ENCODE results near the gene BCL2.
A peak's percentile ranks its signal among the peaks of the same experiment; 100 is the strongest.

BCL2 gene

GRCh38 chr18:63284827-63285733 lies 34.5 kb downstream of the BCL2 start:
- no peak for DNase-seq

- DNase-seq: no peak
These were observed 35.3 kb downstream of the BCL2 start for GRCh38 chr18:63284173-63284799.

GRCh38 chr18:63283305-63284094 lies 36.1 kb downstream of the BCL2 start:
- no peak for DNase-seq

- DNase-seq: no peak
These were observed 36.8 kb downstream of the BCL2 start for GRCh38 chr18:63282793-63283192.

- DNase-seq: no peak
These were observed 46.2 kb downstream of the BCL2 start for GRCh38 chr18:63273222-63273927.

DNA sequence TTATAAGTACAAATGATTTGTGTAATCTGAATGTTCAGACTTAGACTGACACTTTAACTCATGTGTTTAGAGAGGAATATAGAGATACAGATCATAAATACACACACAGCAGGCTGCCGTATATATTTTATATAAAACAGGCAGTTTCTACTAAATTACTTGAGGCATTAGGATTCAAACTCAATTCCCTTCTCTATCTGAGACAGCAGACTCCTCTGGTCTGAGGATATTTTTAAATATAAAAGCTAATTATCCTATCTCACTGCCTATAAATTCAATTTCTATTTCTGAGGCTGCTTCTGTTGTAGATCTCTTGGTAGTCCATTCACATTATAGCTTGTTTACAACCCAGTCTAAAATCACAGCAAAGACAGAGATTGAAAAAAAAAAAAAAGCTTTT lies 46.9 kb downstream of the BCL2 start:
- no peak for DNase-seq

DNA sequence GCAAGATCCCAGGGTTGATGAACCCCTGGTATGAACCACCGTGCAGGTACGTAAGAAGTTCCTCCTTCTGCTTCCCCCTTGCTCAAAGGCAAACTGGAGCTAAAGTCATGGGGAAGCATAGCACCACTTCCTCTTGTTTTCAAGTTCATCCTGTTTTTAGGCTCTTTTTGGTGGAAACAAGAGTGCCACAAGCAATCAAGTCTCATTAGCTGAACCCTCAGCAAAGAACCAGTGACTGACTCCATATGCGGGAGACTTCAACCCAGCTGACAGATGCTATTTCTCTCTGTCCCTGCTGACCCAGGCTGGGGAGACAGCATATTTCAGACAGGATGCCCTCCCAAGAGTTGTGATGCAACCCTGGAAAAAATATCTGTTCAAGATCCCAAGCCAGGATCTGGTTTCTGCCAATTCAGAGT lies 47.7 kb downstream of the BCL2 start:
- DNase-seq: no peak

DNA sequence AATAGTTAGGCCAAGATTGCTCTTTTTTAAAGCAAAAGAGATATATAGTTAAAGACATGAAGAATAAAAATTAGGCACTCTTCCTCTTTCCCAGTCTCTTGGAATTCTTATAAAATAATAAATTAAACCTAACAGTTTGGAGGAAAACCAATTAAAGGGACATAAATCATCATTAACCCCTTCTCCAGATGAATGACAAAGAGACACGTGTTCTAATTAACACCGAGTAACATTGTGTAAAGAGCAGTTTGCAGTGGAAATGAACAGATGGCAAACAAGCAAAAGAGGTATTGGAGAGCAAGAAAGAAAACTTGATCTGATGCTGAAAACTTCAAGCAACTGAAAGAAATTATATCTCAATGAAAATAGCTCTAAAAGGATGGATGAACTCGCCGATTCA lies 48.4 kb downstream of the BCL2 start:
- no peak for DNase-seq

DNA sequence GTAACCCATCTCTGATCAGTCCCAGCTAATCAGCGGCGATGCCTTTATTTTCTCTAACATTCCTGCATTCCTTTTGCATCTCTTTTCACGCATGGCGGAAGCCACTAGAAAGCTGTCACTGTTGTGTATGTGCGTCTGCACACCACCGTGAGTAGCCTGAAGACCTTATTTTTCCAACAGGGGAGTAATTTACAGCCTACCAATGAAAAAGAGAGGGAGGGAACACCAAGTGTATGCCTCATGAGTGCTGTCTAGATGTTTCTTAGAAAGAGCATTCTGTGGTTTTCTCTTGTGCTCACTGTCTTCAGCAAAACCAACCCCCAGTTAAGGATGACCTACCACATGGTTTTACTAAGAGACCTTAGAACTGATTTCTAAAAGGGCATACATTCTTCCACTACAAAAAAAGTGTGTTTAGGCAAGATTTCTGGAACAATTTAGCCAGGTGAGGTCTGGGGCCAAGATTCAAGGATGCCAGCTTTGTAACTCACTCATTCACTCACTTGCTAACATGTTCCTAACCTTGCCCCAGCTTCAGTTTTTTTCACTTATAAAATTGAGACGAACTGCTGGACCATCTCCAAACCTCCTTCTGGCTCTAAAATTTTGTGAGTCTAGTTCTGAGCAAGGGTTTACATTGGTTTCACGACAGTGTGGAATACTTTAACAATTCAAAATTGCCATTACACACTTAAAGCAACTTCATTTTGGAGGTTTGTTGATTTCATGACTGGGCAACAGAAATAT lies 51.4 kb downstream of the BCL2 start:
- DNase-seq: no peak

DNA sequence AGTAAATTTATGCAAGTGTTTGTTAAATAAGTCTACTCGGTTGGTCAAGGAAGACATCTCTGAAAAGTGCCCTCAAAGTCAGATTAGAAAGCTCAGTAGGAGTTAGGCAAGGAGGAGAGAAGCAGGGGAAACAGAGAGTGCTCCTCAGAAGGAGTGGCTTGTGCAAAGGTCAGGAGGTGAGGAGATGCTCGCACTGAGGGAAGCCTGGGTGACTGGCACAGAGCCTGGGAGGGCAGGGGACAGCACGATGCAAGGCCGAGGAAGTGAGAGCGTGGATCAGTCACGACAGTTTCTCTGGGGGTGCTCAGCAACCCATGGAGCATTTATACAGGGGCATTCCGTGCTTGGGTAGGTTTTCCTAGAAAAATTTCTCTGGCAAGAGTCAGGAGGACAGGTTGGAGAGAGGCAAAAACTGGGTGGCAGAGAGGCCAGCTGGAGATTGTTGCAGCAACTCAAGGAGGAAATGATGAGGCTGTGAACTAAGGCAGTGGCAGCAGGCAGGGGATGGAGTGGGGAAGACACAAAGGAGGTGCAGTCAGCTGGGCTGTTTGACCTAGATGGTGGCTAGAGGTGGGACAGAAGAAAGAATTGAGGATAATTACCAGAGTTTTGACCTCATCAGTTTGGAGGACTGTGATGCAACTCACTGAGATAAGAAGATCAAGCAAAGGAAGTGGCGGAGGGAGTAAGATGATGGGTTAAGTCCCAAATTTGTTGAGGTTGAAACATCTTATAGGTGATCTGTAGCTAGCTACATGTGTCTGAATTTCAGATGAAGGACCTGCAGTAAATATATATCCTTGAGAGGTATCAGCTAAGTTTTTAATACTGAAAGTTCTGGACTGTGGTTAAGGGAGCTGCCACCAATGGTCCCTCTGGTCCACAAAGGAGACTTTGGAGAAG lies 52.4 kb downstream of the BCL2 start:
- no peak for DNase-seq

GRCh38 chr18:63265326-63265725 lies 54.2 kb downstream of the BCL2 start:
- DNase-seq: no peak

DNA sequence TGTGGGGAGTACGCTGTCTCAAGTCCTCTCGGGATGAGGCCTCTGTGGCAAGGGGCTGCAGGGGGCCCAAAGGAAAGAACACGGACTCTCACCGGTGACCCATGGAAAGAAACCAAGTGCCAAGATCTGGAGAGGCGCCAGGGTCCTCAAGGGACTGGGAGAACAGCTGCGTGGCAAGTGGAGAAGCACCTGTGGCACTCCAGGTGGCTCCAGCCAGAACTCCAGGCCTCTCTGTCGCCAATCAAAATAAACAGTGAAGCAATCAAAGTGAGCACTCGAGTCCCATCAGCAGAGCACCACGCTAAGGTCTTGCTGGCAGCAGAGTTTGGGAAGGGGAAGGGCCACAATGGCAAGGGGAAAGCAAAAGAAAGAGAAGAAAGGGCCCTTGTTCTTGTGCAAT lies 54.7 kb downstream of the BCL2 start:
- DNase-seq: peak; percentile 94

- no peak for DNase-seq
These were observed 56.1 kb downstream of the BCL2 start for GRCh38 chr18:63263444-63263843.

DNA sequence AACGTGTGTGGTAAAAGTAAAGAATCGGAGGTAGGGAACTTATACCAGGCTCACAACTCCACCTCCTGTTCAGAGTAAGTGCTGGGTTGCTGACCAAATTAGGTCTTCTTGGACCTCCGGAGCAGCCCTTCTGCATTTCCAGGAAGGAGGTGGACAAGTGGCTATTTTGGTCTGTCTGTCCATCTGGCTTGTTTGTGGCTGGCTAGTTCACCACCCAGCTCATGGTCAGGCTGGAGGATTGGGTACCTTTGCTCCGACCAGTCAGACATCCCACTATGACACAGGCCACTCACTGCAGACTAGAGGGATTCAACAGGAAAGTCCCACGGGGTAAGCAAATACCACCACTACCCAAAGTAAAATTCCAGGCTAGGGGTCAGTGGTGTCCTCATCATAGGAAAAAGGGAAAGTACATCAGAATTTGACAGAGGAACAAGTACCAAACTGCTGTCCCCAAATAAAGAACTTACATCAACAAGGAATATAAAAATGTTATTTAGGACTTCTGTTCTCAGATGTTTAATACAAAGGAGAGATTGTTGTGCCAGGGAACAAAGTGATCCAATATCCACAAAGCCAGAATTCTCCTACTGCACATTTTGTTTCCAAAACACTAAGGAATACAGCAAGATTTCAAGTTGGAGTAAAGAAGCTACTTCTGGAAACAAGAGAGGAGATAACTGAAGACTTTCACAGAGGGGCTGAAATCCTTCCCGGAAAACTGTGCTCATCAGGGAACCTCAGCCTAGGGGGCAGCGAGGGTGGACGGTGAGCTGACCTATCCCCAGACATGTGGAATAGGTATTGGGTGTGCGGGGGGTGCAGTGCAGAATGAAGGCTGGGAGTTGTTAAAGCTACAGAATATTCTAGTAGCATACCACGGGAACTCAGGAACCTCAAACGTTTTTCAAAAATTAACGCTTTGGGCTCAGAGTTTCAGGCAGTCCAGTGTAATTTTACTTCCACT lies 56.9 kb downstream of the BCL2 start:
- no peak for DNase-seq

- DNase-seq: peak; percentile 53
These were observed 58.5 kb downstream of the BCL2 start for GRCh38 chr18:63261029-63261428.

- peak; percentile 41 for DNase-seq
These were observed 59.2 kb downstream of the BCL2 start for GRCh38 chr18:63260380-63260754.

DNA sequence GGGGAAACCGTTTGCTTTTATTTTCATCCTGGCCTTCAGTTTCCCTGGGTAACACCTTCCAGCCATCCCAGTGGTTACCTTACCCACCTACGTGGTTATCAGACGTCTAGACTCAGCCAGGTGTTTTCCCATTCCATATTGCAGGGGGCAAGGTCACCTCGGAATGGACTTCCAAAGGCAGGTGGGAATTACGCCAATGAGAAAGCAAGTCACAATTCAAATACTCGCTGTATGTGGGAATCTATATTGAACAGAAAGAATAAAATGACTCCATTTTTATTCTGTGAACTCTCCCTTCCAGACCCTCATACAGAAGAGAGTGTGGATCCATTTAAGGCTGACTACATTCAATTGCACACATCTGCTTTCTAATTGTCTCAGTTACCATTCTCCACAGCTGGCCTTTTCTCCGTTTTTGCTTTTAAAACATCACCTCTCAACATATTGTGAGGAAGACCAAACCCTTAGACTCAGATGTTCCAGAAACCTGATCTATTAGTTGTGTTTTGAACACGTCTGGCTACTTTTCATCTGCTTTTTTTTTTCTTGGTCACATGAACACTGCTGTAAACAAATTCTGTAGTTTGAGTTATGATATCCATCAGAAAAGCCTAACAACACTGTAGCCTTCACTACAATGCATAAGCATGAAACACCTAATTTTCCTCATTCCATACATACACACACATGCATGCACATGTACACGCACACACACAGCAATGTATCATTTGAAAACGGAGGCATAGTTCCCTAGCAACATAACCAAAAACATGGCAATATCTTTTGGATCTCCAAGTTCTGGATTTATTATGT lies 59.8 kb downstream of the BCL2 start:
- peak; percentile 83 for DNase-seq

DNA sequence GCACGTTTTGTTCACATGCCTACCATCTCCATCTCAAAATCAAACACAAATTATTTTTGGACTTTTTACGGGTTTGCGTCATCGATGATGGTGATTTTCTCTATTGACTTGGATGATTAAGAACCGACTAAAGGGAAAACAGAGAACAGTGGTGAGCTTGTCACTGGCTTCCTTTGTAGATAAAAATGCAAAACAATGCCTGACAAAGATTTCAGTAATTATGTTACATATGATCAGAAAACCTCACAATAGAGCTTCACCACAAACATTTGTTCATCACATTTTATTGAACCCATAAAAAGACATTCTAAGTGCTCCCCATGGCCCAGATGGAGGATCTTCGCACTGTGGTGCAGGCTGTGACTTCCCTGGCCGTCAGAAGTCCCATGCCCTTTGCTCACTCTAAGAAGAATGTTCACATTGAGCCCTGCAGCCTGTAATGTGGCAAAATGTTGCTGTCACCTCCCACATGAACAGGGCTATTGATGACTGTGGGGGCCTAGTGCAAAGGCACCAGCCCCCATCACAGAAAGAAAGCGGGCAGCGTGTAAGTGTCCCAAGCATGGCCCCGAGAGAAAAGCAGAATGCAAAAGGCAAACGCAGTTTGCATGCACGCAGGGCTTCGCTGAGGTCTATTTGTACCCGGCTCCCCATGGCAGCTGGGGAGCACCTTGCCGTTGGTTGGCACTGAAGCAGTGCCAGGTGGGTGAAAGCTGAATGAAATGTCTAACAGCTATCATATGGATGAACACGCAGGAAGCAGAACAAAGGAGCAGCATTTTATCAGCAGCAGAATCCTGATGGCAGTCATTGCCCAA lies 60.6 kb downstream of the BCL2 start:
- DNase-seq: peak; percentile 85

All from NCI-H1092 treated with DMSO at 0.1 percent for 48 hours (cell line).